HL-60 (cell line): ENCODE measurements around the gene TBXAS1.

ENCODE experiments used
- CTCF ChIP-seq: IDR thresholded peaks from one replicate; pipeline ENCODE4 v1.5.1; 2011; ENCODE audit warnings: low read length, control low read depth, inconsistent platforms; ENCODE audit not compliant: insufficient read depth
- REST ChIP-seq: IDR thresholded peaks from 2 replicates; pipeline ENCODE4 v1.6.1; 2012; ENCODE audit warnings: low read depth; ENCODE audit not compliant: insufficient replicate concordance

DNA sequence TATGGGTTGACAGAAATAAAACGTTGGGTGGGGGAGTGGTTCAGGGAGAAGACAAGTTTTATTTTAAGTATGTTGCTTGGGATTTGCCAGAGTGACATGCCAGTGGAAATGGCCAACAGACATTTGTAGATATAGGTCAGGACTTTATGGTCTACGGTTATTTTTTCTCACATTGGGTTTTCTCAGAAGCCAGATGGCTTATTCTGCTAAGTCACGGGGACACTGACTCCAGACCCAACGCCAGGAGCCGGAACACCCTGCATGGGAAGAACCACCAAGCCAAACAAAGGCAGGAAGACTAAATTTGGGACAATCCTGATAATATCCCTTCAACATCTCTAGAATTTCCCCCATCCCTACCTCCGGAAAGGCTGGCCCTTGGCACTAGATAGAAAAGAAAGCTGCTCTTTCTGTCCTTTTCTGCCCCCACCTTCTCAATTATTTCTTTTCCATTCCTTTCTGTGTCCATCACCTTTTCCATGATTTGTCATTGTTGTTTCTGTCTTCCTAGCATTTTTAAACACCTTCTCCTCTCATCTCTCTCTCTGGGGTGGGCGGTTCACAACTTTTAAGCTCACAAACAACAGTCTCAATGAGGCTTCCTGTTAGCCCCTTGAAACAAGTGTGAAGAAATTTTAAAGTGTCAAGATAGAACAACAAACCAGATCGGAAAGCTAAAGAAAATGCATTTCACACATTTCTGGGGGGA is 44.7 kb downstream of the TBXAS1 start:
- TF ChIP-seq REST (no peak), CTCF (no peak)
